Tibial nerve (tissue), 4 donors: ENCODE data around the gene BCAS3. TPM values are rescaled to one million over a fixed set of nuclear protein-coding genes. Genes with fewer than 3 reads are reported as not detected.

Experiments
- DNase-seq, 2 donors: peaks; one replicate each; pipeline ENCODE4 v3.0.0-alpha.2; 2019; ENCODE audit warnings: low spot score in 2 of 2
- H3K27ac ChIP-seq, 4 donors: fragments of 200-600 bp; sonication (generic) in 3 of 4; one replicate each; pipeline ENCODE4 v1.5.1; 2017 to 2019; ENCODE audit warnings: mild to moderate bottlenecking in 1 of 4
- H3K27me3 ChIP-seq, 2 donors: fragments of 200-600 bp; sonication (generic) in 1 of 2; one replicate each; pipeline versions ENCODE4 v1.5.1 to v1.6.0; 2017 to 2019
- H3K36me3 ChIP-seq, 3 donors: fragments of 200-600 bp; sonication (generic); one replicate each; pipeline ENCODE4 v1.5.1; 2018 to 2019
- H3K4me1 ChIP-seq, 4 donors: fragments of 200-600 bp; sonication (generic) in 3 of 4; one replicate each; pipeline ENCODE4 v1.5.1; 2017 to 2019
- H3K4me3 ChIP-seq, 4 donors: fragments of 200-600 bp; sonication (generic) in 3 of 4; one replicate each; pipeline ENCODE4 v1.5.1; 2017 to 2019; ENCODE audit warnings: mild to moderate bottlenecking in 1 of 4, moderate library complexity in 1 of 4
- H3K9me3 ChIP-seq, 4 donors: fragments of 200-600 bp; sonication (generic) in 3 of 4; one replicate each; pipeline ENCODE4 v1.5.1; 2017 to 2019
- CTCF ChIP-seq, 5 experiments: fragments of 200-600 bp in 3 of 5; fragments of 450-650 bp in 2 of 5; sonication (generic) in 3 of 5; IDR thresholded peaks; one replicate each; pipeline ENCODE4 v1.5.1; 2016 to 2019; ENCODE audit warnings: antibody characterized with exemption in 5 of 5, mild to moderate bottlenecking in 3 of 5, moderate library complexity in 2 of 5
- EP300 ChIP-seq, 2 donors: sonication (generic); formaldehyde crosslinking; IDR thresholded peaks; one replicate each; pipeline ENCODE4 v1.6.1; 2017; ENCODE audit warnings: antibody characterized with exemption in 2 of 2, mild to moderate bottlenecking in 1 of 2
- POLR2A ChIP-seq, 2 donors: fragments of 450-650 bp; IDR thresholded peaks; one replicate each; pipeline ENCODE4 v1.6.1; 2017; ENCODE audit warnings: antibody characterized with exemption in 2 of 2, mild to moderate bottlenecking in 2 of 2, moderate library complexity in 2 of 2
- WGBS, 2 donors: methylation state at CpG; one replicate each; pipeline ENCODE4 v1.1.5; 2018; 5-methylcytosine and 5-hydroxymethylcytosine counted together
- total RNA-seq, 4 donors: library from RNA; depleted of rRNA; stranded (reverse); fragments of >200 nt; gene quantifications; one replicate each; pipeline ENCODE4 v1.1.0, GENCODE V29; 2016

Gene BCAS3
- total RNA-seq, 4 donors from 2014 or later = 26.4 to 48.1 (median 44.8) TPM

DNA sequence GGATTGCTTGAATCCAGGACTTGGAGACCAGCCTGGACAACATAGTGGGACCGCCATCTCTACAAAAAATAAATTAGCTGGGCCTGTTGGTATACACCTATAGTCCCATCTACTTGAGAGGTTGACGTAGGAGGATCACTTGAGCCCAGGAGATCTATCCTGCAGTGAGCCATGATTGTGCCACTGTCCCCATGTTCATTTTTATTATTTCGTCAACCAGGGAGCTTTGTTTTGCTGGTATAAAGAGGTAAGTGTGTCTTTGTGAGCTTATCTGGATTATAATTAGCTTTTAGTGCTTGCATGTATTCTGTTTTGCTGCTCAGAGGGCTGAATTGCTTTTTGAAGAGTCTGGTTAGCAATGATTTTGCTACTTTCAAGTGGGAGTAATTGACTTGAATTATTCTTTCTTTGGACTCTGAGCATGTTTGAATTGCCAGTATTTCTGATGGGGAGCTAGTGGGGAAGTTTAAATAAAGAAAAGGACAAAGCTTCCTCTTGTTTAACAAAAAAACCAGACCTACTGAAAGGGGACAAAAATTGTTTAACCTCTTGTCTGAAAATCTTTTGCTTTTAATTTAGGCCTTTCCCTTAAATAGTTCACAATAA, 31.6 kb upstream of the BCAS3 start:
- Histone ChIP-seq H3K36me3 (peaks cover 0 to 33% (median 0%) of the 10 kb centered on the region in 3 donors), H3K27ac (peak overlapping the region in 3 of 4 donors; percentile 23 to 55 (median 52)), H3K27me3 (no peaks in the 10 kb centered on the region), H3K4me1 (peaks cover 0 to 39% (median 9%) of the 10 kb centered on the region in 4 donors), H3K4me3 (no peak overlapping the region), H3K9me3 (no peaks in the 10 kb centered on the region)
- TF ChIP-seq CTCF (IDR thresholded peaks at IDR 0.05) = no peak
- no peak for TF ChIP-seq POLR2A (IDR thresholded peaks at IDR 0.05)
- no peak for TF ChIP-seq EP300 (IDR thresholded peaks at IDR 0.05)
- 64 to 71% methylated on average over 3 of the region's 3 CpGs for WGBS, 2 donors
- DNase-seq = no peak

DNA sequence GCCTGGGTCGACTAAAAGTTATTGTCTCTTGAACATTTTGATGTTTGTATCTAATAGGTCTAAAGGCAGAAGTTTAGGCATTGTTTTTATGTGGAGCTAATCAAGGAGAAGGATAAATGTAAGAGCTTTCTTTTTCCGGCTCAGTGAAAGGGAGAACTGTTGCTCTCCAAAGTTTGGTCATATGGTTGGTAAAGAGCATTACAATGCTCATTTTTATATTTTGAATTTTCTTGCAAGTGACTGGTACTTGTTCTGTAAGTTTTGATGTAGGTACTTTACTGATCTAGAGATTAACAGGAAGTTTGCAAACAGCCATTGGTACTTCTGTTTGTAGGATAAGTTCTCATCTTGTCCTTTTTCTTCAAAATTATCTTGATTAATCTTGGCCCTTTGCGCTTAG, 30.9 kb upstream of the BCAS3 start:
- DNase-seq = no peak
- no peaks in the 10 kb centered on the region for H3K27me3 ChIP-seq
- no peak overlapping the region for H3K4me3 ChIP-seq
- peaks cover 0 to 34% (median 6%) of the 10 kb centered on the region in 4 donors for H3K4me1 ChIP-seq
- H3K9me3 ChIP-seq = no peaks in the 10 kb centered on the region
- peak overlapping the region in 2 of 4 donors; percentile 52 to 55 for H3K27ac ChIP-seq
- WGBS, 2 donors = 55 to 62% methylated on average over 3 of the region's 3 CpGs
- H3K36me3 ChIP-seq = peaks cover 0 to 40% (median 0%) of the 10 kb centered on the region in 3 donors
- TF ChIP-seq EP300 (IDR thresholded peaks at IDR 0.05) (no peak), POLR2A (IDR thresholded peaks at IDR 0.05) (no peak), CTCF (IDR thresholded peaks at IDR 0.05) (no peak)

- Histone ChIP-seq H3K36me3 (peaks cover 0 to 44% (median 0%) of the 10 kb centered on the region in 3 donors), H3K4me3 (no peak overlapping the region), H3K4me1 (peaks cover 0 to 25% (median 5%) of the 10 kb centered on the region in 4 donors), H3K27me3 (no peaks in the 10 kb centered on the region), H3K27ac (no peak overlapping the region), H3K9me3 (no peaks in the 10 kb centered on the region)
- 93% methylated on average over 1 of the region's 1 CpG for whole genome bisulfite sequencing, 2 donors
- no peak for TF ChIP-seq POLR2A (IDR thresholded peaks at IDR 0.05)
- no peak for TF ChIP-seq EP300 (IDR thresholded peaks at IDR 0.05)
- no peak for TF ChIP-seq CTCF (IDR thresholded peaks at IDR 0.05)
- no peak for DNase-seq
Measured at GRCh38 chr17:60647705-60648104, 29.9 kb upstream of the BCAS3 start.

DNA sequence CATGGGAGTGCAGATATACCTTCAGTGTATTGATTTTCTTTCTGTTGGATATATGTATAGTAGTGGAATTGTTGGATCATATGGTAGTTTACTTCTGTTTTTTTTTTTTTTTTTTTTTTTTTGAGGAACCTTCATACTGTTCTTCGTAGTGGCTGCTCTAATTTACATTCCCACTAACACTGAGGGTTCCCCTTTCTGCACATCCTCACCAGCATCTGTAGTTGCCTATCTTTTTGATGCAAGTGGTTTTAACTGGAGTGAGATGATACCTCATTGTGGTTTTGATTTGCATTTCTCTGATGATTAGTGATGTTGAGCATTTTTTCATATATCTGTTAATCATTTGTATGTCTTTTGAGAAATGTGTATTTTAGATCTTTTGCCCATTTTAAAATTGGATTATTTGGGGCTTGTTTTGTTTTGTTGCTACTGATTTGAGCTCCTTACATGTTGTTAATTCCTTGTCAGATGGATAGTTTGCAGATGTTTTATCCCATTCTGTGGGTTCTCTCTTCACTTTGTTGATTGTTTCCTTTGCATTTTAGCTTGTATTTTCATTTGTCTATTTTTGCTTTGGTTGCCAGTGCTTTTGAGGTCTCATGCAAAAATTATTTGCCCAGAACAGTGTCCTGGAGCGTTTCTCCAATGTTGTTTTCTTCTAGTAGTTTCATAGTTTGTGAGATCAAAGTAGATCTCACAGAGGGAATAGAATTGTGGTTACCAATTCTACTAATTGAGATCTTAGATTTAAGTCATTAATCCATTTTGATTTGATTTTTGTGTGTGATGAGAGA, 25.0 kb upstream of the BCAS3 start:
- peaks cover 0 to 6% (median 0%) of the 10 kb centered on the region in 4 donors for H3K4me1 ChIP-seq

More for the DNA sequence above, 25.0 kb upstream of the BCAS3 start:
- Histone ChIP-seq H3K4me3 (no peak overlapping the region), H3K36me3 (peaks cover 0 to 59% (median 0%) of the 10 kb centered on the region in 3 donors), H3K27ac (no peak overlapping the region), H3K9me3 (no peaks in the 10 kb centered on the region), H3K27me3 (no peaks in the 10 kb centered on the region)
- WGBS, 2 donors = 78 to 82% methylated on average over 2 of the region's 2 CpGs
- no peak for TF ChIP-seq EP300 (IDR thresholded peaks at IDR 0.05)
- TF ChIP-seq CTCF (IDR thresholded peaks at IDR 0.05) = no peak
- TF ChIP-seq POLR2A (IDR thresholded peaks at IDR 0.05) = no peak
- DNase-seq = no peak
